Right cardiac atrium (tissue), 5 donors: ENCODE data around the gene CIITA. TPM values are rescaled to one million over a fixed set of nuclear protein-coding genes. Genes with fewer than 3 reads are reported as not detected.
"Not testable (repeated sequence)": the region's sequence is repeated elsewhere in the genome, so short reads cannot be mapped to it uniquely, and the experiment has no call there.

Source experiments
- ATAC-seq, 2 donors: fragments of 200-7000 bp; cut with Tn5 transposase; one replicate each; pipeline versions ENCODE4 v1.8.0 to v1.9.1; 2020; ENCODE audit warnings: moderate library complexity in 2 of 2, mild to moderate bottlenecking in 1 of 2
- DNase-seq, 3 donors: peaks; one replicate each; pipeline ENCODE4 v3.0.0-alpha.2; 2020
- H3K27ac ChIP-seq: one replicate; pipeline ENCODE4 v1.5.1; 2013; ENCODE audit warnings: mild to moderate bottlenecking, low read length, control low read depth, moderate library complexity
- H3K27me3 ChIP-seq: one replicate; pipeline ENCODE4 v1.6.1; 2013; ENCODE audit not compliant: control insufficient read depth, insufficient read depth
- H3K4me1 ChIP-seq: one replicate; pipeline ENCODE4 v1.6.1; 2013; ENCODE audit warnings: low read length; ENCODE audit not compliant: control insufficient read depth, insufficient read depth
- H3K4me3 ChIP-seq: one replicate; pipeline ENCODE4 v1.5.1; 2013; ENCODE audit warnings: low read length, control low read depth
- H3K9me3 ChIP-seq: one replicate; pipeline ENCODE4 v1.6.1; 2013; ENCODE audit warnings: low read length; ENCODE audit not compliant: control insufficient read depth
- WGBS: extraction: QIAGEN DNeasy Blood & Tissue Kit; methylation state at CpG from one replicate; pipeline ENCODE4 v1.1.7; 2013; 5-methylcytosine and 5-hydroxymethylcytosine counted together
- intact Hi-C, 4 donors: fragments of 100-400 bp; cut with DNase I; formaldehyde crosslinking; loops; one replicate each; pipeline versions ENCODE4 v1.11.0 to v1.14.0; 2022 to 2023
- polyA plus RNA-seq: library from polyadenylated mRNA; stranded (reverse); fragments of 200-250 nt; gene quantifications from one replicate; pipeline ENCODE4 v1.2.3, GENCODE V29; 2013
- total RNA-seq, 4 donors: library from RNA; stranded (reverse); fragmentation: NEBNext Ultra II Directional; extraction: Animal tissue kit (Norgen Biotek cat#: 25700); gene quantifications; one replicate each; pipeline ENCODE4 v1.2.1, GENCODE V29; 2021
- donor health status: healthy with polysubstance abuse.
- donor health status: DM: no; HTN: yes; CAD: no.
- donor health status: DM: no; HTN: no; CAD: no.
- donor health status: DM: no; HTN: yes; CAD: no; lungs with severe emphysema.
- donor health status: DM: yes; HTN: yes; CAD: no.

Gene CIITA
- total and polyA plus RNA-seq, 5 donors = 5.3 to 9.1 (median 7.3) TPM

- WGBS = 20% methylated on average over 11 of the region's 11 CpGs
- peak overlapping the region; percentile 1 for H3K4me3 ChIP-seq
- no peaks in the 10 kb centered on the region for H3K27me3 ChIP-seq
- H3K4me1 ChIP-seq = peaks cover 38% of the 10 kb centered on the region
- peak overlapping the region; percentile 79 for H3K27ac ChIP-seq
- no peaks in the 10 kb centered on the region for H3K9me3 ChIP-seq
- intact Hi-C loops = no loop called here
- DNase-seq (peak in 2 of 3 donors; percentile 57 to 73), ATAC-seq (peak in 1 of 2 donors; percentile 8)
These were observed 60.3 kb downstream of the CIITA start for GRCh38 chr16:10937068-10937859.

- peak in 1 of 3 donors; percentile 51 for DNase-seq
- 47% methylated on average over 7 of the region's 7 CpGs for WGBS
- H3K27ac ChIP-seq = peak overlapping the region; percentile 63
- no peaks in the 10 kb centered on the region for H3K27me3 ChIP-seq
- H3K4me3 ChIP-seq = peak overlapping the region; percentile 1
- no peaks in the 10 kb centered on the region for H3K9me3 ChIP-seq
- no peak for ATAC-seq
- peaks cover 36% of the 10 kb centered on the region for H3K4me1 ChIP-seq
- intact Hi-C loops = no loop called here
These were observed 61.3 kb downstream of the CIITA start for GRCh38 chr16:10938321-10938720.

- intact Hi-C loops = no loop called here
- Histone ChIP-seq H3K4me3 (peak overlapping the region; percentile 65), H3K4me1 (peaks cover 32% of the 10 kb centered on the region), H3K27me3 (no peaks in the 10 kb centered on the region), H3K9me3 (no peaks in the 10 kb centered on the region), H3K27ac (peak overlapping the region; percentile 63)
- 41% methylated on average over 7 of the region's 7 CpGs for WGBS
- ATAC-seq (no peak), DNase-seq (no peak)
These were observed 62.0 kb downstream of the CIITA start for GRCh38 chr16:10938796-10939648.

- peaks cover 29% of the 10 kb centered on the region for H3K4me1 ChIP-seq
- no peak for ATAC-seq
- intact Hi-C loops = no loop called here
- WGBS = 82% methylated on average over 7 of the region's 7 CpGs
- DNase-seq = no peak
- no peaks in the 10 kb centered on the region for H3K27me3 ChIP-seq
- peak overlapping the region; percentile 19 for H3K27ac ChIP-seq
- peak overlapping the region; percentile 65 for H3K4me3 ChIP-seq
- no peaks in the 10 kb centered on the region for H3K9me3 ChIP-seq
These were observed 62.7 kb downstream of the CIITA start for GRCh38 chr16:10939649-10940234.

GRCh38 chr16:10940501-10941079, 63.6 kb downstream of the CIITA start:
- DNase-seq = peak in 1 of 3 donors; percentile 60
- Histone ChIP-seq H3K27me3 (no peaks in the 10 kb centered on the region), H3K4me1 (peaks cover 27% of the 10 kb centered on the region), H3K9me3 (no peaks in the 10 kb centered on the region), H3K4me3 (peak overlapping the region; percentile 65), H3K27ac (peak overlapping the region; percentile 65)
- WGBS = 17% methylated on average over 8 of the region's 8 CpGs
- intact Hi-C loops = no loop called here
- no peak for ATAC-seq

- Histone ChIP-seq H3K27me3 (no peaks in the 10 kb centered on the region), H3K4me1 (peaks cover 27% of the 10 kb centered on the region), H3K4me3 (peak overlapping the region; percentile 65), H3K27ac (peak overlapping the region; percentile 65), H3K9me3 (no peaks in the 10 kb centered on the region)
- intact Hi-C loops = no loop called here
- ATAC-seq (no peak), DNase-seq (peak in 2 of 3 donors; percentile 36 to 63)
- WGBS = 3% methylated on average over 34 of the region's 36 CpGs
These were observed 64.3 kb downstream of the CIITA start for GRCh38 chr16:10941127-10941933.

GRCh38 chr16:10941935-10942351, 64.9 kb downstream of the CIITA start:
- H3K27me3 ChIP-seq, DNase-seq, intact Hi-C loops, ATAC-seq, H3K9me3 ChIP-seq: not testable (repeated sequence)
- H3K27ac ChIP-seq = peak overlapping the region; percentile 65
- peak overlapping the region; percentile 65 for H3K4me3 ChIP-seq
- under 1% methylated on average over 52 of the region's 52 CpGs for WGBS
- H3K4me1 ChIP-seq = peaks cover 24% of the 10 kb centered on the region

- ATAC-seq = peak; percentile 76 to 81
- Histone ChIP-seq H3K4me1 (peaks cover 19% of the 10 kb centered on the region), H3K27ac (peak within 1 kb of the TSS; percentile 89), H3K9me3 (no peaks in the 10 kb centered on the region), H3K4me3 (peak within 1 kb of the TSS; percentile 65), H3K27me3 (no peaks in the 10 kb centered on the region)
- WGBS = 5% methylated on average over 55 of the region's 55 CpGs
- peak; percentile 95 to 99 (median 98) for DNase-seq
- intact Hi-C loops = no loop called here
These were observed 65.5 kb downstream of the CIITA start, which contains the start of gene DEXI for GRCh38 chr16:10942352-10943063. Gene DEXI (minus strand): TSS chr16:10942468. CDS start chr16:10942005, 463 bp downstream.

GRCh38 chr16:10943064-10943353, 66.0 kb downstream of the CIITA start:
- DNase-seq (no peak), ATAC-seq (no peak)
- 87% methylated on average over 7 of the region's 7 CpGs for WGBS
- no peaks in the 10 kb centered on the region for H3K27me3 ChIP-seq
- intact Hi-C loops = no loop called here
- H3K27ac ChIP-seq = peak overlapping the region; percentile 19
- no peak overlapping the region for H3K4me3 ChIP-seq
- peaks cover 16% of the 10 kb centered on the region for H3K4me1 ChIP-seq
- H3K9me3 ChIP-seq = no peaks in the 10 kb centered on the region
